Left ventricle myocardium superior (tissue), 1 donor: Measurements from ENCODE around the gene RCSD1. TPM values are rescaled to one million over a fixed set of nuclear protein-coding genes. Genes with fewer than 3 reads are reported as not detected.
"Not testable (repeated sequence)": the region's sequence is repeated elsewhere in the genome, so short reads cannot be mapped to it uniquely, and the experiment has no call there.

Source experiments
- ATAC-seq: fragments of 200-7000 bp; cut with Tn5 transposase; one replicate; pipeline ENCODE4 v1.9.1; 2020; ENCODE audit warnings: mild to moderate bottlenecking, moderate library complexity
- DNase-seq: peaks from one replicate; pipeline ENCODE4 v3.0.0-alpha.2; 2020
- intact Hi-C: fragments of 100-400 bp; cut with micrococcal nuclease; formaldehyde crosslinking; loops from one replicate; pipeline ENCODE4 v1.11.0; 2022
- long read RNA-seq: library from polyadenylated mRNA; unstranded; transcript quantifications from one replicate; pipeline ENCODE4 v2.0.0, GENCODE V29; 2021
- total RNA-seq: library from RNA; stranded (reverse); fragmentation: NEBNext Ultra II Directional; extraction: Animal tissue kit (Norgen Biotek cat#: 25700); gene quantifications from one replicate; pipeline ENCODE4 v1.2.1, GENCODE V29; 2021
- donor health status: DM: no; HTN: yes; CAD: no; lungs with severe emphysema.

RCSD1 gene
- 45.3 TPM for total RNA-seq
- long read RNA-seq, transcript RCSD1-202 (7 exons, 3,135 nt), result major isoform, 100 of 126 reads
- long read RNA-seq, transcript RCSD1-206 (6 exons, 3,044 nt), result minor isoform, 6 of 126 reads
- long read RNA-seq, partial matches to known transcripts, result 9 of 126 reads
- long read RNA-seq, other reads (novel, unspliced or antisense), result 11 of 126 reads

GRCh38 chr1:167629681-167630567 lies at the start of gene RCSD1:
Gene RCSD1 (plus strand): TSS chr1:167630232. CDS start chr1:167630424, 192 bp downstream.
- intact Hi-C loops, result no loop called here

GRCh38 chr1:167582064-167582463 lies 48.0 kb upstream of the RCSD1 start:
- DNase-seq (no peak), ATAC-seq (no peak)
- intact Hi-C loops, result no loop called here

More at GRCh38 chr1:167629681-167630567, at the start of gene RCSD1:
- DNase-seq, result peak; percentile 80
- peak; percentile 84 for ATAC-seq

- intact Hi-C loops, result no loop called here
- DNase-seq (no peak), ATAC-seq (no peak)
Measured at GRCh38 chr1:167582722-167583121, 47.3 kb upstream of the RCSD1 start.

- intact Hi-C loops, result no loop called here
- no peak for ATAC-seq
- no peak for DNase-seq
Measured at GRCh38 chr1:167584581-167584980, 45.5 kb upstream of the RCSD1 start.

- intact Hi-C loops, result no loop called here
- ATAC-seq, result no peak
- no peak for DNase-seq
Measured at GRCh38 chr1:167587342-167587741, 42.7 kb upstream of the RCSD1 start.

- intact Hi-C loops, result no loop called here
- no peak for ATAC-seq
Measured at GRCh38 chr1:167587872-167588271, 42.2 kb upstream of the RCSD1 start.

GRCh38 chr1:167588361-167588760 lies 41.7 kb upstream of the RCSD1 start:
- no peak for ATAC-seq
- no peak for DNase-seq
- intact Hi-C loops, result no loop called here

More at GRCh38 chr1:167587872-167588271, 42.2 kb upstream of the RCSD1 start:
- no peak for DNase-seq

GRCh38 chr1:167592475-167592874 lies 37.6 kb upstream of the RCSD1 start:
- ATAC-seq, result no peak
- DNase-seq, result no peak
- intact Hi-C loops, result no loop called here

- no peak for ATAC-seq
- intact Hi-C loops, result no loop called here
- no peak for DNase-seq
Measured at GRCh38 chr1:167593860-167594259, 36.2 kb upstream of the RCSD1 start.

GRCh38 chr1:167594822-167595221 lies 35.2 kb upstream of the RCSD1 start:
- no peak for DNase-seq
- intact Hi-C loops, result no loop called here
- no peak for ATAC-seq

GRCh38 chr1:167599957-167600581 lies 30.0 kb upstream of the RCSD1 start:
- intact Hi-C loops, result loop anchor here (2.0 kb wide), 1 partner anchor 89 kb away; no protein-coding TSS in a partner anchor
- ATAC-seq, result peak; percentile 86
- peak; percentile 34 for DNase-seq

- ATAC-seq (peak; percentile 65), DNase-seq (peak; percentile 45)
- intact Hi-C loops, result loop anchor here (2.0 kb wide), 1 partner anchor 87 kb away; no protein-coding TSS in a partner anchor
Measured at GRCh38 chr1:167601442-167602383, 28.3 kb upstream of the RCSD1 start.

- intact Hi-C loops, result no loop called here
- DNase-seq, result no peak
- no peak for ATAC-seq
Measured at GRCh38 chr1:167602840-167603239, 27.2 kb upstream of the RCSD1 start.

GRCh38 chr1:167605576-167605975 lies 24.5 kb upstream of the RCSD1 start:
- DNase-seq, result no peak
- no peak for ATAC-seq
- intact Hi-C loops, result no loop called here

GRCh38 chr1:167611983-167612382 lies 18.0 kb upstream of the RCSD1 start:
- no peak for DNase-seq
- intact Hi-C loops, result no loop called here
- ATAC-seq, result no peak

GRCh38 chr1:167612587-167613385 lies 17.2 kb upstream of the RCSD1 start:
- ATAC-seq (peak; percentile 10), DNase-seq (no peak)
- intact Hi-C loops, result no loop called here

- ATAC-seq, DNase-seq, intact Hi-C loops: not testable (repeated sequence)
Measured at GRCh38 chr1:167613984-167614383, 16.0 kb upstream of the RCSD1 start.

GRCh38 chr1:167614851-167615250 lies 15.2 kb upstream of the RCSD1 start:
- intact Hi-C loops, result no loop called here
- ATAC-seq, result no peak

More at GRCh38 chr1:167614851-167615250, 15.2 kb upstream of the RCSD1 start:
- DNase-seq, result no peak
